BLaER1 (cell line): ENCODE measurements around the gene FILIP1L.

Experiments
- H3K27ac ChIP-seq: shearing (Covaris generic); formaldehyde crosslinking; 2 replicates; pipeline ENCODE4 v1.8.1; 2022
- H3K27me3 ChIP-seq: shearing (Covaris generic); formaldehyde crosslinking; 2 replicates; pipeline ENCODE4 v1.8.1; 2022
- H3K36me3 ChIP-seq: shearing (Covaris generic); formaldehyde crosslinking; 2 replicates; pipeline ENCODE4 v1.8.1; 2022
- H3K4me1 ChIP-seq: shearing (Covaris generic); formaldehyde crosslinking; 2 replicates; pipeline ENCODE4 v1.8.1; 2022
- H3K4me2 ChIP-seq: shearing (Covaris generic); formaldehyde crosslinking; 2 replicates; pipeline ENCODE4 v1.8.1; 2022
- H3K4me3 ChIP-seq: shearing (Covaris generic); formaldehyde crosslinking; 2 replicates; pipeline ENCODE4 v1.8.1; 2022
- H3K9ac ChIP-seq: shearing (Covaris generic); formaldehyde crosslinking; 2 replicates; pipeline ENCODE4 v1.8.1; 2022
- H3K9me3 ChIP-seq: shearing (Covaris generic); formaldehyde crosslinking; 2 replicates; pipeline ENCODE4 v1.8.1; 2022
- H4K20me1 ChIP-seq: shearing (Covaris generic); formaldehyde crosslinking; 2 replicates; pipeline ENCODE4 v1.8.1; 2022
- Cebpa-rat ChIP-seq: shearing (Covaris generic); IDR thresholded peaks from 2 replicates; pipeline ENCODE4 v1.8.1; 2022

FILIP1L gene

DNA sequence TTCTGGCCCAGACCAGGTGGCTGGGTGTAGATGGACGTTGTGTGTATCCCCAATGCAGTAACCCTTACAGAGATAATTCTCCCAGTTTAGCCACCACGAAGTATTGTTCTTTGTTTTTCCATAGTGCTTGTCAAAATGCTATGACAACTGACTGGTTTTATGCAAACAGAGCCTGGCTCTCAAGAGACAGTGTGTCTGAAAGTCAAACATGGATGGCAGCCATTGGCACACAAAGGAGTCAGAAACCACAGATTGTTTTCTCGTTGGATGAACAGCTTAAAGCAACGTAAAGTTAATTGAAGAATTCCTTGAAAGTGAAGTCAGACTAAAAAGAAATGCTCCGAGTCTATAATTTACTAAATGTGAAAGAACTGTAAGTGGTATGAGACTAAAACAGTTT is 91.2 kb downstream of the FILIP1L start:
- no peak for TF ChIP-seq Cebpa-rat
- Histone ChIP-seq H3K9me3 (no peaks in the 10 kb centered on the region), H3K4me3 (no peak overlapping the region), H3K4me2 (peak overlapping the region; percentile 8; the same call in 1 of the 2 replicates), H4K20me1 (no peaks in the 10 kb centered on the region), H3K4me1 (peaks cover 22% of the 10 kb centered on the region), H3K27ac (no peak overlapping the region), H3K27me3 (no peaks in the 10 kb centered on the region), H3K36me3 (no peaks in the 10 kb centered on the region), H3K9ac (no peak overlapping the region)

DNA sequence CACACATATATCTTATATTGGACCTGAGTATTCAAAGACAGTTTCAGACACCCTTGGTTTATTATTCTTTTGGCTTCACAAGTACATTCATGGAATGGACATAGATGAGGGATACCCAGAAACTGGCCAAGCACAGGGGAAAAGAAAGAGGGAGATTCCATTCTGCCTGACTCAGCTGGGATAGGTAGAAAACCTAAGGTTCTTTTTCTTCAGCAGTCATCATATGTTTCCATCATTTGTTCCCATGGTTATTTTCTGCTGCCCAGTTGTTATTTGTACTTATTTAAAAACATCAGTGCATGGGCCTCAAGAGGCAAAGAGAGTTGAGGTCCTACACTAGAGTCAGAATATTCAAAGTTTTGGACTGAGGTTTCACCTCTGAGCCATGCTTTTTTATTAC is 91.8 kb downstream of the FILIP1L start:
- peak overlapping the region; percentile 8; the same call in 1 of the 2 replicates for H3K4me2 ChIP-seq
- H3K4me3 ChIP-seq = no peak overlapping the region
- no peak overlapping the region for H3K27ac ChIP-seq
- peaks cover 21% of the 10 kb centered on the region for H3K4me1 ChIP-seq
- no peak overlapping the region for H3K9ac ChIP-seq
- no peaks in the 10 kb centered on the region for H4K20me1 ChIP-seq
- H3K36me3 ChIP-seq = 0 out of 2 replicates have a peak, but pooled peaks cover 5% of the 10 kb centered on the region
- no peaks in the 10 kb centered on the region for H3K9me3 ChIP-seq
- no peaks in the 10 kb centered on the region for H3K27me3 ChIP-seq
- no peak for TF ChIP-seq Cebpa-rat

DNA sequence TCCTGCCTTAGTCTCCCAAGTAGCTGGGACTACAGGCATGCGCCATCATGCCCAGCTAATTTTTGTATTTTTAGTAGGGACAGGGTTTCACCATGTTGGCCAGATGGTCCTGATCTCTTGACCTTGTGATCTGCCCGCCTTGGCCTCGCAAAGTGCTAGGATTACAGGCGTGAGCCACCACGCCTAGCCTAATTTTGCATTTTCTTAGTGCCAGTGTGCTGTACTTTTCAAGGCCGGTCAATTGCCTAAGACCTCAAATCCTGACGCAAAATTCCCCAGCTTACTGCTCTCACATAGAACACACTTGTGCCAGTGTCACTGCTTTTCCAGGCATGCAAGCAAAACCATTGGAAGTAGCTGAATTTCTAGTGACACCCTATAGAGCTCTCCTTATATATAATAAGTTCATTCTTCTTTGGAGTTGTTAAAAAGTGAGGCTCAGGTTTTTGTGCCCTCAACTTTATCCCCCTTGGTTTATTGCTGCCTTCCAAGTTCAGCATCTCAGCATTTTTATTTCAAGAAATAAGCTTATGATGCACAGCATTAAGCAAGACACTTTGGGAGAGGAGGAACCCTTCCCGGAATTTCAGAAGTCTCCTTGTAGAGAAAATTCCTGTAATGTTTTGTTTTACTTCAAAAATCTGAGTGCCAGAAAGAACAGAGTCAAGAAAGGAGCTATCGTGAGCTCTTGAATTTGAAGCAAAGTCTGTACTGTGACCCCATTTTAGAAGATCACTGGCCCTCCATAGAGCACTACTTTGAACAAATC is 93.2 kb downstream of the FILIP1L start:
- H3K9ac ChIP-seq = no peak overlapping the region
- 0 out of 2 replicates have a peak, but pooled peaks cover 6% of the 10 kb centered on the region for H3K36me3 ChIP-seq
- no peak overlapping the region for H3K27ac ChIP-seq
- no peak overlapping the region for H3K4me3 ChIP-seq
- H4K20me1 ChIP-seq = no peaks in the 10 kb centered on the region
- no peak overlapping the region for H3K4me2 ChIP-seq
- H3K9me3 ChIP-seq = no peaks in the 10 kb centered on the region
- no peaks in the 10 kb centered on the region for H3K27me3 ChIP-seq
- H3K4me1 ChIP-seq = peaks cover 7% of the 10 kb centered on the region; the same call in 1 of the 2 replicates
- TF ChIP-seq Cebpa-rat = no peak

DNA sequence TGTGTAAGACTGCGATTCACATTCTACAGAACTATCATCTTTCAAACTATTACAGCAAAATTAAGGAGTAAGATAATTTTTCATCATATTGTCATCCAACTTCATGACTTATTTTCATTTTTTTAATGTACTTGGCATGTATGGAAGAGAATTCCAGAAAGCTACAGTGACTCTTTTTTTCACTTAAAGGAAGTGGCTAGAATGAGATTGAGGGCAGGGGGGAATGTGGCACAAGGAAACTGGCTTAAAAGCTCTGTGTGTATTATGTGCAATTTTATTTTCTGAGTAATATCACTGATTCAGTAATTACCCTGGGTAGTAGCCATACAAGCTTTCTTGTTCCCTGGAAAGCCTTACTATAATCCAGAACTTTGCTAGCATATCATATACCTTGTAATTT is 94.6 kb downstream of the FILIP1L start:
- no peaks in the 10 kb centered on the region for H3K27me3 ChIP-seq
- peaks cover 7% of the 10 kb centered on the region for H3K9me3 ChIP-seq
- H3K36me3 ChIP-seq = 0 out of 2 replicates have a peak, but pooled peaks cover 6% of the 10 kb centered on the region
- H3K4me3 ChIP-seq = no peak overlapping the region
- no peak for TF ChIP-seq Cebpa-rat
- no peak overlapping the region for H3K4me2 ChIP-seq
- no peaks in the 10 kb centered on the region for H4K20me1 ChIP-seq
- no peak overlapping the region for H3K27ac ChIP-seq
- peaks cover 7% of the 10 kb centered on the region; the same call in 1 of the 2 replicates for H3K4me1 ChIP-seq
- H3K9ac ChIP-seq = no peak overlapping the region

DNA sequence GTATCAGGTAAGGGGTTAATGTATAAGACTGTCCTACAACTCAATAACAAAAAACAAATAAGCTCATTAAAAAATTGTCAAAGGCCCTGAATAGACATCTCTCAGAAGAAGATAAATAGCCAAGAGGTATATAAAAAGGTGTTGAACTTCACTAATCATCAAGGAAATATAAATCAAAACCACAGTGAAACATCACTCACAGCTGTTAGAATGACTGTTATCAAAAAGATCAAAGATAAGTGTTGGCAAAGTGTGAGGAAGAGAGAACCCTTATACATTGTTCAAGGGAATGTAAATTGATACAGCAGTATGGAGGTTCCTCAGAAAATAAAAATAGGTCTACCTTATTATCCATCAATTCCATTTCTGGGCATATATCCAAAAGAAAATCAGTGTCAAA is 95.5 kb downstream of the FILIP1L start:
- H3K4me1 ChIP-seq = peaks cover 7% of the 10 kb centered on the region; the same call in 1 of the 2 replicates
- no peaks in the 10 kb centered on the region for H3K27me3 ChIP-seq
- no peak overlapping the region for H3K4me3 ChIP-seq
- TF ChIP-seq Cebpa-rat = no peak
- 0 out of 2 replicates have a peak, but pooled peaks cover 6% of the 10 kb centered on the region for H3K36me3 ChIP-seq
- no peak overlapping the region for H3K4me2 ChIP-seq
- H3K9ac ChIP-seq = no peak overlapping the region
- no peak overlapping the region for H3K27ac ChIP-seq
- no peaks in the 10 kb centered on the region for H4K20me1 ChIP-seq
- H3K9me3 ChIP-seq = peaks cover 10% of the 10 kb centered on the region

DNA sequence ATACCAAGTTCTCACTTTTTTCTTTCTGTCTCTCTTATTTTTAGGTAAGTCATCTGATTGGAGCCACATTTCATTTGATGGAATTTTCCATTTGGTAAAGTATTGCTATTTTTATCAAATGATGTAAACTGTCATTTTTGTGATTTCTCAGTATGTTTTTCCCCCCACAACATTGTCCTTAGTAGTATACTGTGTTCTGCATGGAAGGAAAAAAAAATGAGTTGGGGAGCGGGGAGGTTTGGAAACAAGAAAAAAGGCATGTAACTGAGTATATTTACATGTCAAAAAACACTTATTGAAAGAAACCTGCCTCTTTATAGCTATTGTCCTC is 104.2 kb downstream of the FILIP1L start:
- Histone ChIP-seq H3K36me3 (0 out of 2 replicates have a peak, but pooled peaks cover 10% of the 10 kb centered on the region), H3K9ac (no peak overlapping the region), H3K4me3 (no peak overlapping the region), H3K9me3 (peaks cover 6% of the 10 kb centered on the region), H3K4me2 (no peak overlapping the region), H3K27me3 (no peaks in the 10 kb centered on the region), H3K27ac (no peak overlapping the region), H4K20me1 (0 out of 2 replicates have a peak, but pooled peaks cover 5% of the 10 kb centered on the region), H3K4me1 (0 out of 2 replicates have a peak, but pooled peaks cover 6% of the 10 kb centered on the region)
- TF ChIP-seq Cebpa-rat = no peak

DNA sequence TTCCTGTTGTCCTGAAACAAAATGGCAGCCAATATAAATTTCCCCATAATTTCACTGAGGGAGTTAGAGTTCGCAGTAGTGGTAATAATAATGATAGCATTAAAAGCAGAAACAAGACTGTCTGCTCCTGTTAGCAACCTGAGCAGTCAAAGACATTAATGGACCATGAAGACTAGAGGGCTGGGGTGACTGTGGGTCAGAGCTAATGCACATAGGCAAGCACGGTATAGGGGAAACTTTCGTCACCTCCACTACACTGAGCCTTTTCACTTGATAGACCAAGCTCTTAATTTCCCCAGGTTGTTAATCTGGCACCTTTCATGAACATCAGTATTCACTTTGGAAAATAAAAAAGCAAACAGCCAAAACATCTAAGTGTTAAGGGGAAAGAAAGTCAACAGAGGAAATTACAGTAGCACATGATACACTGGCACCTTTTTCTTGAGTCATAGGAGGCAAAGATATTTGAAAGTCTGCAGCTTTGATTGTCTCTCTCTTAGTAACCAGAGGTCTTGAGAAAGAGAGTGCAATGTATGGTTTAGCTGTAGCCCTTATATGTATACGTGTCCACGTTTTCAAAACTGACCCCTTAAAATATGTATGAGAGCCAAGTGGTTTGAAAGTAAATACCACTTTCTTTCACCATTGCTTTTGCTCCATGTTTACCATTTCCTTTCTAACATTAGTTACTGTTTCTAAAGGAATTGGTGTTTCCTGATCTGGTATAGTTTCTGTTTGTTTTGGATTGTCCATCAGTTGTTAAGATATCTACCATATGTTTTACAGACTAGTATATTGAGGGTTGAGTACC is 104.8 kb downstream of the FILIP1L start:
- no peak for TF ChIP-seq Cebpa-rat
- 0 out of 2 replicates have a peak, but pooled peaks cover 5% of the 10 kb centered on the region for H4K20me1 ChIP-seq
- no peak overlapping the region for H3K9ac ChIP-seq
- 0 out of 2 replicates have a peak, but pooled peaks cover under 1% of the 10 kb centered on the region for H3K9me3 ChIP-seq
- no peak overlapping the region for H3K4me2 ChIP-seq
- H3K27ac ChIP-seq = no peak overlapping the region
- no peaks in the 10 kb centered on the region for H3K27me3 ChIP-seq
- H3K36me3 ChIP-seq = 0 out of 2 replicates have a peak, but pooled peaks cover 10% of the 10 kb centered on the region
- H3K4me3 ChIP-seq = no peak overlapping the region
- H3K4me1 ChIP-seq = 0 out of 2 replicates have a peak, but pooled peaks cover 6% of the 10 kb centered on the region

DNA sequence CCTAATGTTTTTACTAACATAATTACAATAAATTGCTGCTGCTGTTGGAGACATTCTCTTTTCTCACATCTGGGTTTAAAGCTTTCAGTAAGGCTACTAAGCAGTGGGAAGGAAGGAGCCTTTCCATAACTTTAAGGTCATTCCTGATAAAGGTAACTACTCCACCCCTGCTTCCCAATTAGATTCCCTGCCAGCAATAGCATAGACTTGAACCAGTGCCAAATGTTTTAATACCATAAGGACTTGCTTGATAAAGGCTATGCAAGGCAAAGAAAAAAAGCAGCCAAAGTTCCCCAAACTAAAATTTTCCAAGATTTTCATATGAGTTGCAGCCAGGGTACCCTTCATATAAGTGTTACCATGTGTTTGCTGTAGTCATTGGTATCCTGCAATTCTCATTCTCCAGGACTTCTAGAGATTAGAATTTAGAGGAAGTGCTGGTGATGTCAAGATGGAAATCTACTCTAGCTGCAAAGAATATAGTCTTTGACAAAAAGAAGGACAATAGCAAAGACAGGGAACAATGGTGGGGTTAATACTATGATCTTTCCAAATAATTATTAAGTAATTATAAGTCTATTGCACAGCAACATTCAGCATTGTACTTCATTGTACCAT is 106.1 kb downstream of the FILIP1L start:
- Histone ChIP-seq H4K20me1 (peaks cover 6% of the 10 kb centered on the region; the same call in 1 of the 2 replicates), H3K4me1 (0 out of 2 replicates have a peak, but pooled peaks cover 6% of the 10 kb centered on the region), H3K9me3 (no peaks in the 10 kb centered on the region), H3K9ac (no peak overlapping the region), H3K27me3 (no peaks in the 10 kb centered on the region), H3K27ac (no peak overlapping the region), H3K4me3 (no peak overlapping the region), H3K36me3 (0 out of 2 replicates have a peak, but pooled peaks cover 10% of the 10 kb centered on the region), H3K4me2 (no peak overlapping the region)
- TF ChIP-seq Cebpa-rat = no peak

DNA sequence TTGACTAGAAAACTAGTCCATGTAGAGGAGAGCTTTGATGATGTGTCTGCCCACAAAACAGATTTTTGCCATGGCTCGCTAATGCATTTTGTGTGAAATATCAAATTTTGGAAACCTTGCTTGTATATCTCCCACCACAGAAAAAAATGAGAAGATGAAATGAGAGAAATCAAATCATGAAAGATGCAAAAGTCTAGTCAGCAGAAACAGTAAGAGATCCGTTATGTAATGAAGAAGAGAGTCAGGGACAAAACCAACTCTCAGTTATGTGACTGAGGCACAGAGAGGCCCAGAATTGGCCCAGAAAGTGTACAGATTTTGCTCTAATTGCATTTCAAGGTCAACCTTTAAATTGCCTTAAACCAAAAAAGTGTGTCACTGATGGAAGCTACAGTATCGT is 107.0 kb downstream of the FILIP1L start:
- Histone ChIP-seq H3K27me3 (no peaks in the 10 kb centered on the region), H3K27ac (no peak overlapping the region), H4K20me1 (peaks cover 15% of the 10 kb centered on the region; the same call in 1 of the 2 replicates), H3K36me3 (0 out of 2 replicates have a peak, but pooled peaks cover 10% of the 10 kb centered on the region), H3K9me3 (no peaks in the 10 kb centered on the region), H3K9ac (no peak overlapping the region), H3K4me3 (no peak overlapping the region), H3K4me1 (0 out of 2 replicates have a peak, but pooled peaks cover 6% of the 10 kb centered on the region), H3K4me2 (no peak overlapping the region)
- TF ChIP-seq Cebpa-rat = no peak
